ENCODE data around the gene TUBGCP4.
A peak's percentile ranks its signal among the peaks of the same experiment; 100 is the strongest.

The TUBGCP4 gene

DNA sequence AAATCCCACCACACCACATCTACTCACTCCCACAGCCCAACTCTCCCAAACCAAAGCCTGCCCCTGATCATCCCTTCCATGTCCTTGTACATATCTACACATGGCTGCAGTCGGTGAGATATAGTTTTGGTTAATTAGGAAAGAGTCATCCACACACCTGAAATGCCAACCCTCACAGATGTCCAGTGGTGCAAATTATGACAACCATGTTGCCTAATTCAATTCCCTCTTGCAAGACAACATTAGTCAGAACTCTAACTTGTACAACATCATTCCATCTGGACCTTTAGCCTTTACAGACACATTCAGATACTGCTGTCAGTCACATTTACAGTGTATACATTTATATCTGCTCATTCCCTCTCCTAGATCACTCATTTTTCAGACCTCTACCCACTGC, 41.2 kb downstream of the TUBGCP4 start:
- DNase-seq (ENCODE audit: low read depth, low spot score): no peak
- in situ Hi-C loops (cut with HindIII; ENCODE audit: low sequenced_read_pairs): no loop called here
- H3K4me3 ChIP-seq (ENCODE audit: low read depth, low read length): no peak overlapping the region
- TF ChIP-seq CTCF (IDR thresholded peaks at IDR 0.05; ENCODE audit: low read depth, low read length): no peak

DNA sequence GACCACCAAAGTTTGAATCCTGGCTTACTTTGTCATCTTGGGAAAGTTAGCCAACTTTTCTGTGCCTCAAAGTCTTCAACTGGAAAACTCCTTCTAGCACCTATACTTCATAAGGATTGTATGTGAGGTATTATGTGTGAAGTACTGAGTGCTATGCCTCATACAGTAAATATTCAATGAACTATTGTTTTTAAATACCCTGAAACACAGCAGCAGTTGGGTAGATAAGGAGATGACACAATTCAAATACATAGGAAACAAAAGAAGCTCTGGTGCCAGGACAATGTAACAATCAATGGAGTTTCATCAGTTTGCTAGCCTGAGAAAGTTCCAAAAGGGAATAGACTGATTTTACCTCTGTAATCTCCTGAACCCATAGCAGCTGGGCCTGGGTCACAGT, 43.3 kb downstream of the TUBGCP4 start:
- in situ Hi-C loops (cut with HindIII; ENCODE audit: low sequenced_read_pairs): no loop called here
- no peak for TF ChIP-seq CTCF (IDR thresholded peaks at IDR 0.05; ENCODE audit: low read depth, low read length)
- H3K4me3 ChIP-seq (ENCODE audit: low read depth, low read length): no peak overlapping the region
- DNase-seq (ENCODE audit: low read depth, low spot score): no peak

DNA sequence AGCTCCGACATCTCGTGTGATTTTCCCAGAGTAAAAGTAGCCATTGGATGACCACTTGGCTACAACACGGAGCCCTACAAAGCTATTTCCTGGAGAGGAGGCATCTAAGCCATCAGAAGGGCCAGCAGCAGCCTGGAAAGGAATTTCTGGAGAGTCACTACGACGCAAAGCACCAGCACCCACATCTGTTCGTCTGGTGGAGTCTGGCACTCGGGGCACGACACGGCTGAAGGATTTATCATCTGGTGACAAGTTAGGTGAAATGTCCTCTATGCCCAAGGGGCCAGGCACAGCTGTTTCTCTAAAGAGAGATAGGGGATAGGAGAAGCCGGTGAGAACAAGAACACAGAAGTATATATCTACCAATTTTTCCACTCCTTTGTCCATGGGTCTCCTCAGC, 49.5 kb downstream of the TUBGCP4 start:
- in situ Hi-C loops (cut with HindIII; ENCODE audit: low sequenced_read_pairs): no loop called here
- no peak for DNase-seq (ENCODE audit: low read depth, low spot score)
- no peak for TF ChIP-seq CTCF (IDR thresholded peaks at IDR 0.05; ENCODE audit: low read depth, low read length)
- no peak overlapping the region for H3K4me3 ChIP-seq (ENCODE audit: low read depth, low read length)

DNA sequence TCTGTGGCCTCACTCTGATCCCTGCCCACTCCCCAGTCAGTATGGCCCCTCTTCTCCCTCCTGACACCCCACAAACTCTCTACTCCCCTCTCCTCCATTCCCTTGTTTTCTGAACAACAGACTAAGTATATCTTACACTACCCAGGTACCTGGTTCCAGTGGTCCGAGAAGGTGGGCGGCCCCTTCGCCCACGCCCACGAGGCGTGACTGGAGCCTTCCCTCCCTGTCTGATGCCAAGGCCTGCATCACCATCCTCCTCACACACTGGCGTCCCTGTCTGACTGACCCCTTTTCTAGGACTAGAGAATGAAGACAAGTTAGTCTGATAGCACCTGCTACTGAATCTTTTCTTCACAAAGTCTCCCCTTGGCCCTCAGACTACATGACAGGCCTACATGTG, 50.0 kb downstream of the TUBGCP4 start:
- DNase-seq (ENCODE audit: low read depth, low spot score): no peak
- TF ChIP-seq CTCF (IDR thresholded peaks at IDR 0.05; ENCODE audit: low read depth, low read length): no peak
- in situ Hi-C loops (cut with HindIII; ENCODE audit: low sequenced_read_pairs): no loop called here
- H3K4me3 ChIP-seq (ENCODE audit: low read depth, low read length): no peak overlapping the region

GRCh38 chr15:43423793-43424192, 52.9 kb downstream of the TUBGCP4 start:
- TF ChIP-seq CTCF (IDR thresholded peaks at IDR 0.05; ENCODE audit: low read depth, low read length): no peak
- DNase-seq (ENCODE audit: low read depth, low spot score): no peak
- in situ Hi-C loops (cut with HindIII; ENCODE audit: low sequenced_read_pairs): no loop called here
- no peak overlapping the region for H3K4me3 ChIP-seq (ENCODE audit: low read depth, low read length)

DNA sequence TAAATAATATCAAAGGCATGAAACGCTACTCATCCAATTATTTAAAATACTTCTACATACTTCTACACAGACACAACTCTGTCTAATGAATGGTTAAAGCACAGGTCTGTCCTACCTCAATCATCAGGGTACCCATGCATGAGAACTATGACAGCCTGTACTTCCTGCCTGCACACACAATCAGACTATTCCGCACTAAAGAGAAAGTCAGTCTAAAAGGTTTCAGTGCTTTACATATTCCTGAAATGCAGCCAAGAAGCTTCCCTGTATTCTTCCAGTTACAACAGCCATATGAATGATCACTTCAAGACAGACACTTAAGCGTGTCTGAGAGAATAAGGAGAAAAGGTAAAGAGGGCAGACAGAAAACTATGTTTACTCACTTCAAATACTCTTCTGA, 58.8 kb downstream of the TUBGCP4 start:
- in situ Hi-C loops (cut with HindIII; ENCODE audit: low sequenced_read_pairs): no loop called here
- no peak for TF ChIP-seq CTCF (IDR thresholded peaks at IDR 0.05; ENCODE audit: low read depth, low read length)
- H3K4me3 ChIP-seq (ENCODE audit: low read depth, low read length): no peak overlapping the region
- no peak for DNase-seq (ENCODE audit: low read depth, low spot score)

DNA sequence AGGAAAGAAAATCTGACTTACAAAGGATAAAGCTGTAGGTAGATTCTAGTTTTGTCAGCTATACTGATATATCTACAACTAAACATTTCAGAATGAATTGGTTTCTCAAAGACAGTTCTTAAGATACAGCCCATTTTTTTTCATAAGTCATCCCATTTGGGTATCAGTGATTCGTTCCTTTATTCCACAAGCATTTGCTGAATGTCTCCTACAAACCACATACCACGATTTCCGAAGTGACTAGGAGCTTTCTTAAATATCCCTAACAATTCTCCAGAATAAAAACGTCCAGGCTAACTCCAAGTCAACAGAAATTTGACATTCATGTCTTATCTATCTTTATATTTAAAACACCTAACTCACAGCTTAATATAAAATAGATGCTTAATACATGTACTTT, 62.3 kb downstream of the TUBGCP4 start:
- no peak overlapping the region for H3K4me3 ChIP-seq (ENCODE audit: low read depth, low read length)
- DNase-seq (ENCODE audit: low read depth, low spot score): peak; percentile 45
- in situ Hi-C loops (cut with HindIII; ENCODE audit: low sequenced_read_pairs): no loop called here
- no peak for TF ChIP-seq CTCF (IDR thresholded peaks at IDR 0.05; ENCODE audit: low read depth, low read length)
